HepG2 (cell line): Measurements from ENCODE around the gene EIF2AK2. TPM values are rescaled to one million over a fixed set of nuclear protein-coding genes. Genes with fewer than 3 reads are reported as not detected.

Experiments
- CEBPB ChIP-seq: IDR thresholded peaks from 2 replicates; pipeline ENCODE4 v1.6.1; 2011; ENCODE audit warnings: low read depth, low read length, improper control_type of control experiment, borderline replicate concordance
- EHMT2 ChIP-seq: fragments of 200-600 bp; sonication (generic); IDR thresholded peaks from 2 replicates; pipeline ENCODE4 v1.7.0; 2017; ENCODE audit warnings: antibody characterized with exemption, low read depth, low read length, borderline replicate concordance
- FOXJ3 ChIP-seq: sonication (generic); formaldehyde crosslinking; IDR thresholded peaks from 2 replicates; pipeline ENCODE4 v1.4.0; 2020; ENCODE audit warnings: missing genetic modification reagents, mild to moderate bottlenecking, borderline replicate concordance
- GMEB2 ChIP-seq: IDR thresholded peaks from 2 replicates; pipeline ENCODE4 v1.6.1; 2016; ENCODE audit warnings: missing biosample characterization, missing genetic modification reagents, low read depth
- IRF2 ChIP-seq: IDR thresholded peaks from 2 replicates; pipeline ENCODE4 v1.6.1; 2018; ENCODE audit warnings: missing genetic modification reagents, missing compliant biosample characterization
- IRF9 ChIP-seq: sonication (generic); formaldehyde crosslinking; IDR thresholded peaks from 2 replicates; pipeline ENCODE4 v1.8.0; 2022; ENCODE audit warnings: missing genetic modification reagents, mild to moderate bottlenecking, borderline replicate concordance
- MATR3 ChIP-seq: sonication (generic); formaldehyde crosslinking; IDR thresholded peaks from 2 replicates; pipeline ENCODE4 v1.4.0; 2020; ENCODE audit warnings: missing genetic modification reagents
- NFATC3 ChIP-seq: sonication (generic); formaldehyde crosslinking; IDR thresholded peaks from 2 replicates; pipeline ENCODE4 v1.5.1; 2020; ENCODE audit warnings: mild to moderate bottlenecking, missing genetic modification reagents
- NFYB ChIP-seq: sonication (generic); formaldehyde crosslinking; IDR thresholded peaks from 2 replicates; pipeline ENCODE4 v1.4.0; 2020; ENCODE audit warnings: missing genetic modification reagents
- NRL ChIP-seq: sonication (generic); formaldehyde crosslinking; IDR thresholded peaks from 2 replicates; pipeline ENCODE4 v1.5.0; 2020; ENCODE audit warnings: missing genetic modification reagents, mild to moderate bottlenecking, moderate library complexity, borderline replicate concordance
- REXO4 ChIP-seq: sonication (generic); formaldehyde crosslinking; IDR thresholded peaks from 2 replicates; pipeline ENCODE4 v1.8.0; 2022; ENCODE audit warnings: missing genetic modification reagents, mild to moderate bottlenecking, borderline replicate concordance
- RFX1 ChIP-seq: fragments of 450-650 bp; IDR thresholded peaks from 2 replicates; pipeline ENCODE4 v1.6.1; 2017
- RXRA ChIP-seq: sonication (generic); formaldehyde crosslinking; IDR thresholded peaks from 2 replicates; pipeline ENCODE4 v1.5.1; 2020; ENCODE audit warnings: missing genetic modification reagents
- STAT5B ChIP-seq: sonication (generic); formaldehyde crosslinking; IDR thresholded peaks from 2 replicates; pipeline ENCODE4 v1.4.0; 2020; ENCODE audit warnings: missing genetic modification reagents
- YEATS2 ChIP-seq: sonication (generic); formaldehyde crosslinking; IDR thresholded peaks from 2 replicates; pipeline ENCODE4 v1.4.0; 2020; ENCODE audit warnings: missing genetic modification reagents, borderline replicate concordance
- ZBED4 ChIP-seq: sonication (generic); formaldehyde crosslinking; IDR thresholded peaks from 2 replicates; pipeline ENCODE4 v1.4.0; 2020; ENCODE audit warnings: missing genetic modification reagents, borderline replicate concordance
- ZNF333 ChIP-seq: sonication (generic); formaldehyde crosslinking; IDR thresholded peaks from 2 replicates; pipeline ENCODE4 v1.4.0; 2020; ENCODE audit warnings: mild to moderate bottlenecking, missing genetic modification reagents, borderline replicate concordance
- ZNF367 ChIP-seq: sonication (generic); formaldehyde crosslinking; IDR thresholded peaks from 2 replicates; pipeline ENCODE4 v1.4.0; 2020; ENCODE audit warnings: missing genetic modification reagents, borderline replicate concordance
- ZNF749 ChIP-seq: sonication (generic); formaldehyde crosslinking; IDR thresholded peaks from 2 replicates; pipeline ENCODE4 v1.8.0; 2022; ENCODE audit warnings: mild to moderate bottlenecking, missing genetic modification reagents, moderate library complexity, borderline replicate concordance
- ZNF788 ChIP-seq: sonication (generic); formaldehyde crosslinking; IDR thresholded peaks from 2 replicates; pipeline ENCODE4 v1.5.0; 2020; ENCODE audit warnings: mild to moderate bottlenecking, missing genetic modification reagents, borderline replicate concordance
- polyA plus RNA-seq, 8 experiments: library from polyadenylated mRNA; depleted of rRNA in 3 of 8; stranded (reverse) in 7 of 8; unstranded in 1 of 8; fragments of >200 nt; fragmentation: Illumina TruSeq in 4 of 8; extraction: Trizol in 4 of 8; gene quantifications; 2 replicates each; pipeline versions ENCODE4 v1.2.1 to v1.2.3, GENCODE V29; 2011 to 2016; ENCODE audit warnings: low read depth in 4 of 8, missing spikeins in 1 of 8, mixed read lengths in 1 of 8; ENCODE audit not compliant: insufficient read depth in 1 of 8
- total RNA-seq, 5 experiments: library from RNA; depleted of rRNA; stranded (reverse); fragments of >200 nt; fragmentation: Illumina TruSeq; extraction: Trizol; gene quantifications; 2 replicates each; pipeline ENCODE4 v1.2.3, GENCODE V29; 2016; ENCODE audit warnings: low read depth in 1 of 5
- TF ChIP-seq, protein P1 (sequence below): IDR thresholded peaks from 2 replicates; pipeline ENCODE4 v1.6.1; 2016; ENCODE audit warnings: missing compliant biosample characterization, missing genetic modification reagents, borderline replicate concordance

EIF2AK2 gene
- total and polyA plus RNA-seq, 2 of the 13 experiments (the other 11 are each of a cell fraction or from before 2014, with no cell fraction given): 10.2 to 26.1 TPM

GRCh38 chr2:37196320-37197195 lies 39.8 kb upstream of the EIF2AK2 start, which contains the start of gene CEBPZOS (continued):
- TF ChIP-seq ZBED4 (CRISPR knock-in tag): no peak; the same call in 1 of the 2 replicates
- TF ChIP-seq ZNF333 (CRISPR knock-in tag): peak; percentile 92
- TF ChIP-seq ZNF788 (CRISPR knock-in tag): peak; percentile 95; the same call in 1 of the 2 replicates
- TF ChIP-seq ZNF367 (CRISPR knock-in tag): no peak; the same call in 1 of the 2 replicates
- TF ChIP-seq, protein P1, sequence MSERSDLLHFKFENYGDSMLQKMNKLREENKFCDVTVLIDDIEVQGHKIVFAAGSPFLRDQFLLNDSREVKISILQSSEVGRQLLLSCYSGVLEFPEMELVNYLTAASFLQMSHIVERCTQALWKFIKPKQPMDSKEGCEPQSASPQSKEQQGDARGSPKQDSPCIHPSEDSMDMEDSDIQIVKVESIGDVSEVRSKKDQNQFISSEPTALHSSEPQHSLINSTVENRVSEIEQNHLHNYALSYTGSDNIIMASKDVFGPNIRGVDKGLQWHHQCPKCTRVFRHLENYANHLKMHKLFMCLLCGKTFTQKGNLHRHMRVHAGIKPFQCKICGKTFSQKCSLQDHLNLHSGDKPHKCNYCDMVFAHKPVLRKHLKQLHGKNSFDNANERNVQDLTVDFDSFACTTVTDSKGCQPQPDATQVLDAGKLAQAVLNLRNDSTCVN (CRISPR knock-in tag): no peak; the same call in none of the 2 replicates
- TF ChIP-seq NFATC3 (CRISPR knock-in tag): 0 out of 2 replicates have a peak, but pooled peaks have one; percentile 19
- no peak for TF ChIP-seq CEBPB
- TF ChIP-seq MATR3 (CRISPR knock-in tag): no peak
- peak; percentile 79; the same call in 1 of the 2 replicates for TF ChIP-seq RXRA (CRISPR knock-in tag)
- no peak for TF ChIP-seq RFX1
- no peak for TF ChIP-seq FOXJ3 (CRISPR knock-in tag)
- no peak for TF ChIP-seq NFYB (CRISPR knock-in tag)
- TF ChIP-seq STAT5B (CRISPR knock-in tag): peak; percentile 46; the same call in 1 of the 2 replicates
- peak; percentile 97; the same call in 1 of the 2 replicates for TF ChIP-seq IRF9 (CRISPR knock-in tag)
- peak; percentile 99 for TF ChIP-seq NRL (CRISPR knock-in tag)
- TF ChIP-seq EHMT2: no peak
- TF ChIP-seq REXO4 (CRISPR knock-in tag): no peak; the same call in 1 of the 2 replicates
- peak; percentile 61 for TF ChIP-seq GMEB2
- TF ChIP-seq ZNF749 (CRISPR knock-in tag): peak; percentile 88; the same call in 1 of the 2 replicates
- no peak for TF ChIP-seq IRF2
- TF ChIP-seq YEATS2 (CRISPR knock-in tag): peak; percentile 47; the same call in 1 of the 2 replicates
